Measurements from ENCODE around the gene C1orf94.

DNA sequence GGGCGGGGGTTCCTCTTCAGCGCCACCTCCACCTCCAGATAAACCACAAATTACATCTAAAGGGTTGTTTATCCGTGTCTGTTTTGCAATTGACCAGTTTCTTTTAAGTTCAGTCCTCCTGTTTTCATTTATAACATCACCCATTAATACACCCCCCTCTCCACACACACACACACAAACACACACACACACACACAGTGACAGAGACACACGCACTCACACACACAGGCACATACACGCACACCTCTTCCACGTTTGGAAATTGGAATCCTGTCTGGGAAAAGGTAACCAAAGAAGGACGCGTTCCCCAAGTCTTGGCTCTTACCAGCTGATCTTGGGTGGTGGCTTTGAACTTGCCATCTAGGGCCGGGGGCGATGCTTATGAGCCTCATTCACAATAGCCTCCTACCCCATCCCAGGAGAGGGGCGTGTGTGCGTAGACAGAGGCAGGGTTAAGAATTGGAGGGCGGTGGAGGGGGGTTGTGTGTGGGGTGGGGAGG, 11.2 kb upstream of the C1orf94 start:
- no peak for TF ChIP-seq BRCA1 (IDR thresholded peaks at IDR 0.05; ENCODE audit: low read depth, low read length)
- TF ChIP-seq ZNF274 (IDR thresholded peaks at IDR 0.05; ENCODE audit: borderline replicate concordance, extremely low read depth, low read length): no peak
- TF ChIP-seq, protein P1, sequence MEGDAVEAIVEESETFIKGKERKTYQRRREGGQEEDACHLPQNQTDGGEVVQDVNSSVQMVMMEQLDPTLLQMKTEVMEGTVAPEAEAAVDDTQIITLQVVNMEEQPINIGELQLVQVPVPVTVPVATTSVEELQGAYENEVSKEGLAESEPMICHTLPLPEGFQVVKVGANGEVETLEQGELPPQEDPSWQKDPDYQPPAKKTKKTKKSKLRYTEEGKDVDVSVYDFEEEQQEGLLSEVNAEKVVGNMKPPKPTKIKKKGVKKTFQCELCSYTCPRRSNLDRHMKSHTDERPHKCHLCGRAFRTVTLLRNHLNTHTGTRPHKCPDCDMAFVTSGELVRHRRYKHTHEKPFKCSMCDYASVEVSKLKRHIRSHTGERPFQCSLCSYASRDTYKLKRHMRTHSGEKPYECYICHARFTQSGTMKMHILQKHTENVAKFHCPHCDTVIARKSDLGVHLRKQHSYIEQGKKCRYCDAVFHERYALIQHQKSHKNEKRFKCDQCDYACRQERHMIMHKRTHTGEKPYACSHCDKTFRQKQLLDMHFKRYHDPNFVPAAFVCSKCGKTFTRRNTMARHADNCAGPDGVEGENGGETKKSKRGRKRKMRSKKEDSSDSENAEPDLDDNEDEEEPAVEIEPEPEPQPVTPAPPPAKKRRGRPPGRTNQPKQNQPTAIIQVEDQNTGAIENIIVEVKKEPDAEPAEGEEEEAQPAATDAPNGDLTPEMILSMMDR (IDR thresholded peaks at IDR 0.05; ENCODE audit: control extremely low read depth in 1 of 3, insufficient read depth in 1 of 3, low read depth in 1 of 3, low read length in 3 of 3): no peak
- TF ChIP-seq, protein P2, sequence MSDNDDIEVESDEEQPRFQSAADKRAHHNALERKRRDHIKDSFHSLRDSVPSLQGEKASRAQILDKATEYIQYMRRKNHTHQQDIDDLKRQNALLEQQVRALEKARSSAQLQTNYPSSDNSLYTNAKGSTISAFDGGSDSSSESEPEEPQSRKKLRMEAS (IDR thresholded peaks at IDR 0.05): no peak
- no peak for TF ChIP-seq HDAC2 (IDR thresholded peaks at IDR 0.05; ENCODE audit: borderline replicate concordance in 1 of 2, low read depth in 2 of 2, low read length in 2 of 2)
- no peak for TF ChIP-seq RFX5 (IDR thresholded peaks at IDR 0.05; ENCODE audit: borderline replicate concordance, low read depth, low read length)
- no peak for TF ChIP-seq RXRA (IDR thresholded peaks at IDR 0.05; ENCODE audit: insufficient read depth, low read depth, low read length)
- no peak for TF ChIP-seq SP1 (IDR thresholded peaks at IDR 0.05; ENCODE audit: low read depth, low read length)
- no peak for TF ChIP-seq ASH2L (IDR thresholded peaks at IDR 0.05; ENCODE audit: low read length)
- TF ChIP-seq RNF2 (IDR thresholded peaks at IDR 0.05; ENCODE audit: borderline replicate concordance, low read depth, low read length, missing control alignments, poor library complexity, severe bottlenecking): no peak
- TF ChIP-seq KDM5A (IDR thresholded peaks at IDR 0.05; ENCODE audit: low read length): no peak
- no peak for TF ChIP-seq YY1 (IDR thresholded peaks at IDR 0.05; ENCODE audit: low read depth, low read length)
- TF ChIP-seq GTF2F1 (IDR thresholded peaks at IDR 0.05; ENCODE audit: borderline replicate concordance, low read depth, low read length): no peak
- no peak for TF ChIP-seq SIX5 (IDR thresholded peaks at IDR 0.05; ENCODE audit: low read depth, low read length)

Measured in H1 (cell line).